Effector CD4-positive, alpha-beta T cell (primary cell): ENCODE data around the gene PIAS1.

Experiments used
- DNase-seq: peaks from one replicate; pipeline ENCODE4 v3.0.0-alpha.2; 2020

The PIAS1 gene

DNA sequence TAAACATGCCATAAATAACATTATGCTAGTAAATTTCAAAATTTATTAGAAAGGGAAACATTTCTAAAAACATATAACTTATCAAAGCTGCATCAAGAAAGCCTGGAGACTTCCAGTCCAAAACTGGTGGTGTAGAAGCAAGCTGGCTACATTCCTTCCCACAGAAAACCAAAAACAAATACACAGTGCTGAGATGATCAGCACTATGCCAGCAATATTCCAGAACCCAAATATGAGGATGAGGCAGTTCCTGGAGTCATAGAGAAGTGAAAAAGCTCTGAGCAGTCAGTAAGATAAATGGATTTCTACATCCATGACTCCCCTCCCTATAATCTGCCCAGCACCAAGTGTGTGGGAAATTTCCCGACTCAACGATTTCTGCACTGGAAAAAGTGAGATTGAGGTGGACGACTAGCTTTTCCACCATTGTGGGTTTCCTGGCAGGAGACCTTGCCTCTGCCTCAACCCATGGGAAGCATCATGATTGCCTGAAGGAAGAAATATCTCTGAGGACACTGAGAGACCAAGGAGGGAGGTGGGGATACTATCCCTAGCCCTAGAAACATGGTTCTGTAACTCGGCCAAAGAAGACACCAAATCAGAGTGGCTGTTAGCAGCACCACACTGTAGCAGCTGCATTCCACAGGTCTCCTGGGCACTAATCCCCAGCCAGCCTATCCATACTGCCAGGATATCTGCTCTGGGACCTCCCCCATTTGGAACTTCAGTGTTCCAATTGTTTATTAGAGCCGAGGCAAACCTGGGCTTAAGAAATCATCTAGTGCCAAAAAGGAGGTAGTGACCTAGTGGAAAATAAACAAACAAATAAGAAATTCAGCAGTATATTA lies 187.2 kb downstream of the PIAS1 start:
- no peak for DNase-seq
